ENCODE data around the gene CRTC1.
A peak's percentile ranks its signal among the peaks of the same experiment; 100 is the strongest.

The CRTC1 gene

DNA sequence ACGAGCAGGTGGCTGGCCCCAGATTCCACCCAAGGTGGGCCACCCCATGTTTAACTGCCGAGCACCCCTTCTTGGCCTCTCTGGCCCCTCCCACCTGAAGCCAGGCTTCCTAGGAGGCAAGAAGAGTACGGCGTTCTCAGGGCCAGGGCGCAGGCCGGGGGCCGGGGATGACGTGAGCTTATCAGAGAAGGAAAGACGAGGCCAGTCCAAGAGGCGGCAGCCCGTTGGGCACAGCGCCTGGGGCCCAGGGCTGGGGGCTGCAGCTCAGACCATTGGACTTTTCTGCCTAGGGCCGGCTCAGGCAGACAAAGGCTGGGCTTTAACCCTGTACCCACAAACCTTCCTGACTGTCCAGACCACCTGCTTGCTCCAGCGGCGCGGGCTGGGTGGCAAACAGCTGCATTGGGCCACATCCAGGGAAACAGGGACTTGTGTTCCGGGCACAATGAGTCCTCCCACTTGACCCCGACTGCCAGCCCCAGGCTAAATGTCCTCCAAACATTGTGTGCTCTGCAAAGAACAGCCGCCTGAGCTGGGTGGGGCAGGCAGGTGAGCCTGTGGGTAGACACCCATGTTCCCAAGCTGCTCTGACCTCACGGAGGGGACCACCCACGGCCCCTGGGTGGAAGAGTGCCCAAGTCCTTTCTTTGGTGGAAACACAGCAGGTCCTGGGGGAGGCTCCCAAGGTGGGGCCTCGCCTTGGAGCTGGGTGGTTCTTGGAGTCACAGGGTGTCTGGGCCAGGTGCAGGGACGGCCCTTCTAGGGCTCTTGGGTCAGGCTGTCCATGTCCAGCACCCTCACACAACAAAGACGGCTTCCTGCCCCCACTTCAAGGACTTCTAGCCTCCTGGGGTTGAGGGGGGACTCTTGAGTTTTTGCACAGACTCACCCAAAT is 85.8 kb downstream of the CRTC1 start:
- Histone ChIP-seq H3K27ac (ENCODE audit: low read depth in 2 of 2, low read length in 2 of 2) (no peak overlapping the region), H3K4me1 (ENCODE audit: control insufficient read depth in 2 of 2, insufficient read depth in 2 of 2, low read length in 2 of 2) (peaks cover 4 to 13% of the 10 kb centered on the region in 2 donors)

DNA sequence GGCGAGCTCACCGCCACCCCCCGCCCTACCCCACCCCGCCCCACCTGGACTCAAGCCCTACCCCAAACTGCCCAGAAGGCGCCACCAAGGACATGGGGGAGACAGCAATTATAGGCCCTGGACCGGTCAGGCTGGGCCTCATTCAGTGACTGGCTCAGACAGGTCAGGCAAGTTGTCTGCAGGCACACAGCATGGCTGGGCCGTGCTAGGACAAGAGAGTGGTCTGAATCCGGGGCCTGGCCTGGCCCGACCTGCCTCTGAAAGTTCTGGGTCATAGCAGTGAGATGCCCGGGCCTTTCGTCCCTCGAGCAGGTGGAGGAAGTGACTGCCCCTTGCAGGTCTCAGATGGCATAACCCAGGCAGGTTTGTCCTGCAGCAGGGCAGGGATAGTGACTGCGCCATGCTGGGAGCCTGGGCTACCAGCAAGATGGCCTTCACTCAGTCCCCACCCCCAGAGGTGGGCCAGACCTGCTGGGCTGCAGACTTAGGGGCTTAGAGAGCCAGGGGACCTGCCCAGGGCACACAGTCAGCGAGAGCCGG is 86.6 kb downstream of the CRTC1 start:
- no peak overlapping the region for H3K9ac ChIP-seq (ENCODE audit: low read depth in 1 of 2, low read length in 2 of 2)

More for the DNA sequence above, 85.8 kb downstream of the CRTC1 start:
- Histone ChIP-seq H3K36me3 (ENCODE audit: control insufficient read depth in 2 of 2, insufficient read depth in 2 of 2, low read length in 2 of 2) (no peaks in the 10 kb centered on the region), H3K9me3 (ENCODE audit: control insufficient read depth in 2 of 2, low read length in 2 of 2) (no peaks in the 10 kb centered on the region), H3K9ac (ENCODE audit: low read depth in 1 of 2, low read length in 2 of 2) (peak overlapping the region in 1 of 2 donors; percentile 15), H3K4me3 (ENCODE audit: low read length in 2 of 2) (no peak overlapping the region), H3K27me3 (ENCODE audit: control insufficient read depth in 2 of 2, insufficient read depth in 2 of 2, low read length in 2 of 2) (no peaks in the 10 kb centered on the region)

DNA sequence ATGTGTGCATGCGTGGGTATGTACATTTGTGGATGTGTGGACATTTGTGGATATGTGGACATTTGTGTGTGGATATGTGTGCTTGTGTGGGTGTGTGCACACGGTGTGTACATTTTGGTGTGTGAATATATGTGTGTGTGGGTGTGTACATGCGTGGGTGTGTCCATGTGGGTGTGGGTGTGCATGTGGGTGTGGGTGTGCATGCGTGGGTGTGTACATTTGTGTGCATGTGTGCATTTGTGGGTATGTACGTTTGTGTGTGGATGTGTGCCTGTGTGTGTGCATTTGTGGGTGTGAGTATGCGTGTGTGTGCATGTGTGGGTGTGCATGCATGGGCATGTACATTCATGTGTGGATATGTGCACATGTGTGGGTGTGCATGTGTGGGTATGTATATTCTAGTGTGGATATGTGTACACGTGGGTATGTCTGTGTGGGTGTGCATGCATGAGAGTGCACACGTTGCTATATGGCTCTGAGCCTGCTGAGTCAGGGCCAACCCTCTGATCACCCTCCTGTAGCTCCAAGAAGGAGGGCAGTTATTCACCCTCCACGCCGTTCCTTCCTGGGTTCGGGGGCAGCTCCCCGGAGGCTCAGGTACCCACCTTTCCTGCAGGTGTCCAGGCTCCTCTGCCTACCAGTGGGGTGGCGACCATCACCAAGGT is 87.3 kb downstream of the CRTC1 start:
- Histone ChIP-seq H3K4me1 (ENCODE audit: control insufficient read depth in 2 of 2, insufficient read depth in 2 of 2, low read length in 2 of 2) (peaks cover 0 to 3% of the 10 kb centered on the region in 2 donors), H3K9me3 (ENCODE audit: control insufficient read depth in 2 of 2, low read length in 2 of 2) (no peaks in the 10 kb centered on the region)

More for the DNA sequence above, 86.6 kb downstream of the CRTC1 start:
- Histone ChIP-seq H3K27ac (ENCODE audit: low read depth in 2 of 2, low read length in 2 of 2) (no peak overlapping the region), H3K4me3 (ENCODE audit: low read length in 2 of 2) (no peak overlapping the region), H3K27me3 (ENCODE audit: control insufficient read depth in 2 of 2, insufficient read depth in 2 of 2, low read length in 2 of 2) (no peaks in the 10 kb centered on the region), H3K36me3 (ENCODE audit: control insufficient read depth in 2 of 2, insufficient read depth in 2 of 2, low read length in 2 of 2) (no peaks in the 10 kb centered on the region), H3K9me3 (ENCODE audit: control insufficient read depth in 2 of 2, low read length in 2 of 2) (no peaks in the 10 kb centered on the region), H3K4me1 (ENCODE audit: control insufficient read depth in 2 of 2, insufficient read depth in 2 of 2, low read length in 2 of 2) (peaks cover 0 to 7% of the 10 kb centered on the region in 2 donors)

DNA sequence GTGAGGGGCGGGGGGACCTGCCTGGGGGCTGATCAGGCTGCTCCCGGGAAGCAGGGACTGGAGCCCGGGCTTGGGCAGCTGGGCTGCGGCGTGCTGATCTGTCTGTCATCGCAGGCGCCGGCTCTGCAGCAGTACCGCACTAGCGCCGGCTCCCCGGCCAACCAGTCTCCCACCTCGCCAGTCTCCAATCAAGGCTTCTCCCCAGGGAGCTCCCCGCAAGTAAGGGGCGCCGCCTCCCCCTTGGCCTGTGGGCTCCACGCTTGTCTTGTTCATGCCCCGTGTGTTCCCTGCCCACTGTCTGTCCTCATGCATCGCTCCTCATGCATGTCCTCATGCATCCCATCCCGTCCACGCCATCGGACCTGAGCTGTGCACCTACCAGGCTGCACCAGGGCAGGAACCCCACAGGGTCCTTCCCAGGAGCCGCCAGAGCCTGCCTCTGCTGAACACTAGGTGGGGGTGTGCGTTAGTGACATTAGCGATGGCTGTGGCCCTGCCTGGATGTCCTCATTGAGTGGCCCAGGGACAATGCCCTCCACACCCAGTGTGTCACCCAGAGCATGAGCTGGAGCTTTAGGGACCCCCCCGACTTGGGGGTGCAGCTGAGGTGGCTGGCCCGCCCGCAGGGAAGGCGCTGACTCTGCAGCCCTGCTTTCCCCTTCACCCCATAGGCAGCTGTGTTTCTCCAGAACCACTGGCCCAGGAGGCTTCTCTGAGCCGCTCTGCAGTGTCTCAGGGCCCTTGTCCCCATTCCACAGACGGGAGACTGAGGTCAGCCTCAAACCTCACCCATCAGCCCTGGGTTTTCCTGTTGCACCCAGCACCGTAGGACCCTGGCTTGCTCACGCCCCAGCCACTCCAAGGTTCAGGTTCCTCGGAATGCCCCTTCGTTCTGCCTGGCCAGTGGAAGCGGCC is 88.1 kb downstream of the CRTC1 start:
- no peak overlapping the region for H3K9ac ChIP-seq (ENCODE audit: low read depth in 1 of 2, low read length in 2 of 2)
- no peak overlapping the region for H3K4me3 ChIP-seq (ENCODE audit: low read length in 2 of 2)
- H3K4me1 ChIP-seq (ENCODE audit: control insufficient read depth in 2 of 2, insufficient read depth in 2 of 2, low read length in 2 of 2): peaks cover 0 to 3% of the 10 kb centered on the region in 2 donors
- H3K36me3 ChIP-seq (ENCODE audit: control insufficient read depth in 2 of 2, insufficient read depth in 2 of 2, low read length in 2 of 2): no peaks in the 10 kb centered on the region
- H3K27ac ChIP-seq (ENCODE audit: low read depth in 2 of 2, low read length in 2 of 2): no peak overlapping the region
- H3K9me3 ChIP-seq (ENCODE audit: control insufficient read depth in 2 of 2, low read length in 2 of 2): no peaks in the 10 kb centered on the region
- no peaks in the 10 kb centered on the region for H3K27me3 ChIP-seq (ENCODE audit: control insufficient read depth in 2 of 2, insufficient read depth in 2 of 2, low read length in 2 of 2)

More for the DNA sequence above, 87.3 kb downstream of the CRTC1 start:
- Histone ChIP-seq H3K27me3 (ENCODE audit: control insufficient read depth in 2 of 2, insufficient read depth in 2 of 2, low read length in 2 of 2) (no peaks in the 10 kb centered on the region), H3K36me3 (ENCODE audit: control insufficient read depth in 2 of 2, insufficient read depth in 2 of 2, low read length in 2 of 2) (no peaks in the 10 kb centered on the region), H3K9ac (ENCODE audit: low read depth in 1 of 2, low read length in 2 of 2) (no peak overlapping the region), H3K4me3 (ENCODE audit: low read length in 2 of 2) (no peak overlapping the region), H3K27ac (ENCODE audit: low read depth in 2 of 2, low read length in 2 of 2) (no peak overlapping the region)

DNA sequence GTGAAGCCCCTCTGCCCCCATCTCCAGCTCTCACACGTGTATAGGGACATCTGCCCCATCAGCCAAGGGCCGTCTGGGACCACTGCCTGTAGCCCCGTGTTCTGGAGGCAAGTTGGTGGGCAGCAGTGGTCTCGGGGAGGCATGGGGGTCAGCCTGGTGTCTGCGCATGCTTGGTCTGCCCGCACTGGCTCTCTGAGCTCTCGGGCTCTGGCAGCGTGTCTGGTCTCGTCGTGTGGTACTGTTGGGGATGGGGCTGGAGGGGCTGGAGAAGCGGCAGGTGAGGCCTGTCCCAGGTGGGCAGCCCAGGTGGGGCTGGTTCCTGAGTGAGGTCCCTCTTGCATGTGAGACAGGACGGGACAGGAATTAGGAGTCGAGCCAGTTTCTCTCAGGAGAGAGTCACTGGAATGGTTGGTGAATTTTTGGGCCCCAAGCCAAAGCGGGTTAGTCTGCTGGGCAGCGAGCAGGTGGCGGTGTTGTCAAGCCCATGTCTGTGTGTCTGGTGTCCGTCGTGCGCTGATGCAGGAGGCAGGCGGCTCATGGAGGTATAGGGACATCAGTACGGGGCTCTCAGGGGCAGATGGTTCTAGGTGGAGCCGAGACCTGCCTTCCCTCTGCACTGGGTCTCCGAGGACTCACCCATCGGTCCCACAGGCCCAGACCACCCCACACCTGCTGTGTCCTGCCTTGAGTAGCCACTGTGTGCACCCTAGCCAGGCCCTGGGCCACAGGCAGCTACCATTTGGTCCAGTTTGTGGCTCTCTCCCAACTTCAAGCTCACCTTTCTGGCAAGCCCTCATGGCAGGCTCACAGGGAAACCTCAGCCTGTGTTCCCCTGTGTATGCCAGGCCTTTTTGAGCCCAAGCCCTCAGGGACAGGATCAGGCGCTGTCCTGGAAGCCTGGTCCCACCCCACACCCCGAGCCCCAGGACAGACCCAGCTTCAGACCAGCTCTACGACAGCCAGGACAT is 89.4 kb downstream of the CRTC1 start:
- H3K9ac ChIP-seq (ENCODE audit: low read depth in 1 of 2, low read length in 2 of 2): no peak overlapping the region
- no peaks in the 10 kb centered on the region for H3K27me3 ChIP-seq (ENCODE audit: control insufficient read depth in 2 of 2, insufficient read depth in 2 of 2, low read length in 2 of 2)
- no peak overlapping the region for H3K4me3 ChIP-seq (ENCODE audit: low read length in 2 of 2)
- no peaks in the 10 kb centered on the region for H3K36me3 ChIP-seq (ENCODE audit: control insufficient read depth in 2 of 2, insufficient read depth in 2 of 2, low read length in 2 of 2)
- peaks cover 0 to 3% of the 10 kb centered on the region in 2 donors for H3K4me1 ChIP-seq (ENCODE audit: control insufficient read depth in 2 of 2, insufficient read depth in 2 of 2, low read length in 2 of 2)
- H3K27ac ChIP-seq (ENCODE audit: low read depth in 2 of 2, low read length in 2 of 2): no peak overlapping the region
- H3K9me3 ChIP-seq (ENCODE audit: control insufficient read depth in 2 of 2, low read length in 2 of 2): no peaks in the 10 kb centered on the region

DNA sequence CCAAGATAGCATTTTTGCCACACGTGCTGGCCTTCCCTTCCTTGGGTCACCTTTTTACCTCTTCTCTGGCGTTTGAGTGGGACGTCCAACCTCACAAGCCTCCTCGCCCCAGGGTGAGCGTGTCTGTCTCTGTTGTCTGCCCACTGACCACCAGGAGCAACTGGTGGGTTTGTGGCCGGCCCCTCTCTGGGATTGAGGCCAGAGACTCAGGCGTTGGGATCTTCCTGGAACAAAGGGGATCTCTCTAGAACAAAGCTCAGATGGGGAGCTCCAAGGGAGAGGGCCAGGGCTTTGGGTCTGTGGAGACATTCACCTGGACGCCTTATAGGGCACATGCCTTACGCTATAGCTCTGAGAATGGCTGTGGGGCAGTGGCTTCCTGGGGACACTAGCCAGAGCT is 90.2 kb downstream of the CRTC1 start:
- no peaks in the 10 kb centered on the region for H3K9me3 ChIP-seq (ENCODE audit: control insufficient read depth in 2 of 2, low read length in 2 of 2)

DNA sequence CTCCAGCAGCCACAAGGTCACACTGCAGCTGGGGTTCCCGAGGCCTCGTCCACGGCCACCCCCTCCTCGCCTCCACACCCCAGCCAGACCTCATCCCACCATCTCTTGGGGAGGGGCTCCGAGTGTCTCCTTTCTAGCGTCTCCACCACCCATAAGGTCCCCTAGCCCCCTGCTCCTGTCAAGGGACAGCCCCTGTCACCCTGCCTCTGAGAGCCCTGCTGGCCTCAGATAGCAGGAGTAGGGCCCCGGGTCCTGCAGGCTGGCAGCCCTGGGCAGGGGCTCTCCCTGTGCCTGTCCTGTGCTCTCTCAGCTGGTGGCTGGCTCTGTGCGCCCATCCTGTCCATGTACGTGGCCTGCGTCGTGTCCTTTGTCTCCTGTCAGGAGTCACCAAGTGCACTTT is 90.6 kb downstream of the CRTC1 start:
- Histone ChIP-seq H3K4me3 (ENCODE audit: low read length in 2 of 2) (no peak overlapping the region), H3K27ac (ENCODE audit: low read depth in 2 of 2, low read length in 2 of 2) (no peak overlapping the region), H3K9me3 (ENCODE audit: control insufficient read depth in 2 of 2, low read length in 2 of 2) (no peaks in the 10 kb centered on the region), H3K27me3 (ENCODE audit: control insufficient read depth in 2 of 2, insufficient read depth in 2 of 2, low read length in 2 of 2) (no peaks in the 10 kb centered on the region), H3K9ac (ENCODE audit: low read depth in 1 of 2, low read length in 2 of 2) (no peak overlapping the region), H3K4me1 (ENCODE audit: control insufficient read depth in 2 of 2, insufficient read depth in 2 of 2, low read length in 2 of 2) (peaks cover 0 to under 1% of the 10 kb centered on the region in 2 donors), H3K36me3 (ENCODE audit: control insufficient read depth in 2 of 2, insufficient read depth in 2 of 2, low read length in 2 of 2) (no peaks in the 10 kb centered on the region)

More for the DNA sequence above, 90.2 kb downstream of the CRTC1 start:
- no peaks in the 10 kb centered on the region for H3K27me3 ChIP-seq (ENCODE audit: control insufficient read depth in 2 of 2, insufficient read depth in 2 of 2, low read length in 2 of 2)
- no peaks in the 10 kb centered on the region for H3K36me3 ChIP-seq (ENCODE audit: control insufficient read depth in 2 of 2, insufficient read depth in 2 of 2, low read length in 2 of 2)
- no peak overlapping the region for H3K9ac ChIP-seq (ENCODE audit: low read depth in 1 of 2, low read length in 2 of 2)
- peaks cover 0 to 3% of the 10 kb centered on the region in 2 donors for H3K4me1 ChIP-seq (ENCODE audit: control insufficient read depth in 2 of 2, insufficient read depth in 2 of 2, low read length in 2 of 2)
- H3K27ac ChIP-seq (ENCODE audit: low read depth in 2 of 2, low read length in 2 of 2): no peak overlapping the region
- H3K4me3 ChIP-seq (ENCODE audit: low read length in 2 of 2): no peak overlapping the region

DNA sequence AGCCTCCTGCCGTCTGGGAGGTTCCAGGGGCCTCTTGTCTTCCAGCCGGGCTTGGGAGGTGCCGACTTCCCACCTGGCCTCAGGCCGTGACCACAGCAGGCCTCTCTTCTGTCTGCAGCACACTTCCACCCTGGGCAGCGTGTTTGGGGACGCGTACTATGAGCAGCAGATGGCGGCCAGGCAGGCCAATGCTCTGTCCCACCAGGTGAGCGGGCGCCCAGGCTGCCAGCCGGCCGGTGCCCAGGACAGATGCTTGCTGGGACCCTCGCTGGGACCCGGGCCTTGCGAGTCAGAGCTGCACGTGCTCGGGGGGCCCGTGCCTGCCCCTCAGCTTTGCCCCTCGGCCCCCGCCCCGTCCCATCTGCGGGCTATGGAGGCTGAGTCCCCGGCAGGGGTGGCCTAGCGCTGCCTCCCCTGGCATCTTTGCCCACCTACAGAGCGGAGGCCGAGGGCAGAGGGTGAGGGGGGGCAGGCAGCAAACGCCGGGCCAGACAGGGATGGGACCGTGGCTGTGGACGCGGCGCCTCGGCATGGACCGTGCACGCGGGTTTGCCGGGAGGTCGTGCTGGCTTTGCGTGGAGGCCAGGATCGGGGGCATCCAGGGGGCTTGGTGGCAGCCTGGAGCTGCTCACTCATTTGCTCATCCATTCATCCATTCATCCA is 91.4 kb downstream of the CRTC1 start:
- no peak overlapping the region for H3K27ac ChIP-seq (ENCODE audit: low read depth in 2 of 2, low read length in 2 of 2)
- H3K9ac ChIP-seq (ENCODE audit: low read depth in 1 of 2, low read length in 2 of 2): no peak overlapping the region
- H3K4me1 ChIP-seq (ENCODE audit: control insufficient read depth in 2 of 2, insufficient read depth in 2 of 2, low read length in 2 of 2): no peaks in the 10 kb centered on the region
- H3K4me3 ChIP-seq (ENCODE audit: low read length in 2 of 2): no peak overlapping the region
- no peaks in the 10 kb centered on the region for H3K9me3 ChIP-seq (ENCODE audit: control insufficient read depth in 2 of 2, low read length in 2 of 2)
- H3K36me3 ChIP-seq (ENCODE audit: control insufficient read depth in 2 of 2, insufficient read depth in 2 of 2, low read length in 2 of 2): no peaks in the 10 kb centered on the region
- no peaks in the 10 kb centered on the region for H3K27me3 ChIP-seq (ENCODE audit: control insufficient read depth in 2 of 2, insufficient read depth in 2 of 2, low read length in 2 of 2)

Data from mucosa of rectum (tissue), 2 donors.